DND-41 (cell line): ENCODE results near the gene MRPS18A.

ENCODE experiments used
- CTCF ChIP-seq: IDR thresholded peaks from 2 replicates; pipeline ENCODE4 v1.5.1; 2012; ENCODE audit warnings: borderline replicate concordance, low read length, moderate library complexity, mild to moderate bottlenecking; ENCODE audit not compliant: poor library complexity, severe bottlenecking; ENCODE audit errors: extremely low read depth
- EZH2 ChIP-seq: IDR thresholded peaks from 3 replicates; pipeline ENCODE4 v1.6.1; 2012; ENCODE audit warnings: borderline replicate concordance, low read depth, mild to moderate bottlenecking, moderate library complexity, low read length, inconsistent platforms; ENCODE audit not compliant: severe bottlenecking

- TF ChIP-seq CTCF (no peak), EZH2 (no peak)
Observed at GRCh38 chr6:43730634-43731033, 43.0 kb upstream of the MRPS18A start.
